ENCODE results near the gene RHBDD1. TPM values are rescaled to one million over a fixed set of nuclear protein-coding genes. Genes with fewer than 3 reads are reported as not detected.
A peak's percentile ranks its signal among the peaks of the same experiment; 100 is the strongest.

The RHBDD1 gene
- total RNA-seq (10 to 100 TPM; 22.6 to 45.8 TPM), polyA plus RNA-seq (1 to 10 TPM; 8.5 to 9.6 TPM)

- peaks cover 0 to 3% (median 0%) of the 10 kb centered on the region in 4 donors for H3K36me3 ChIP-seq (ENCODE audit: control insufficient read depth in 4 of 4, insufficient read depth in 3 of 4, low read depth in 1 of 4, low read length in 3 of 4)
- peak; percentile 93 for DNase-seq (ENCODE audit: low spot score)
- H3K4me1 ChIP-seq (ENCODE audit: control insufficient read depth in 4 of 4, insufficient read depth in 4 of 4, low read length in 3 of 4) = peaks cover 4 to 18% (median 9%) of the 10 kb centered on the region in 4 donors
- no peaks in the 10 kb centered on the region for H3K9me3 ChIP-seq (ENCODE audit: control insufficient read depth in 4 of 4, low read length in 3 of 4)
- WGBS = under 1% methylated on average over 75 of the region's 75 CpGs
- peak within 1 kb of the TSS; percentile 94 to 98 for H3K9ac ChIP-seq (ENCODE audit: low read depth in 1 of 2, low read length in 2 of 2)
- H3K4me3 ChIP-seq (ENCODE audit: low read depth in 1 of 3, low read length in 3 of 3) = peak within 1 kb of the TSS; percentile 76 to 87 (median 77)
- peak in 1 of 2 donors; percentile 44 for TF ChIP-seq RXRA (IDR thresholded peaks at IDR 0.05)
- peak; percentile 20 to 68 for TF ChIP-seq HNF4A (conservative IDR thresholded peaks at IDR 0.05)
- peak; percentile 70 for TF ChIP-seq REST (IDR thresholded peaks at IDR 0.05)
- TF ChIP-seq MAX (IDR thresholded peaks at IDR 0.05) = peak; percentile 99
- TF ChIP-seq ATF3 (IDR thresholded peaks at IDR 0.05) = peak; percentile 91
- peak in 1 of 2 donors; percentile 72 for TF ChIP-seq GABPA (IDR thresholded peaks at IDR 0.05 in 1 of 2, conservative IDR thresholded peaks at IDR 0.05 in 1 of 2)
- peak; percentile 64 for TF ChIP-seq SP1 (IDR thresholded peaks at IDR 0.05)
- TF ChIP-seq CTCF (IDR thresholded peaks at IDR 0.05; ENCODE audit: low read depth, low read length, missing input control) = no peak
- TF ChIP-seq NR2F2 (IDR thresholded peaks at IDR 0.05) = no peak
- peak in 1 of 2 donors; percentile 41 for TF ChIP-seq EGR1 (IDR thresholded peaks at IDR 0.05; ENCODE audit: low read depth in 2 of 2)
- no peak for TF ChIP-seq ZBTB33 (IDR thresholded peaks at IDR 0.05)
- no peak for TF ChIP-seq YY1 (IDR thresholded peaks at IDR 0.05)
- no peak for TF ChIP-seq HNF4G (IDR thresholded peaks at IDR 0.05)
- TF ChIP-seq TAF1 (conservative IDR thresholded peaks at IDR 0.05) = peak; percentile 53
- peak; percentile 27 for TF ChIP-seq FOXA1 (IDR thresholded peaks at IDR 0.05)
- TF ChIP-seq FOXA2 (IDR thresholded peaks at IDR 0.05) = no peak
- TF ChIP-seq RAD21 (IDR thresholded peaks at IDR 0.05) = peak in 1 of 2 donors; percentile 1
- no peak for TF ChIP-seq JUND (IDR thresholded peaks at IDR 0.05)
- peak within 1 kb of the TSS; percentile 99 to 100 for H3K27ac ChIP-seq (ENCODE audit: low read depth in 1 of 2, low read length in 2 of 2)
- no peaks in the 10 kb centered on the region for H3K27me3 ChIP-seq (ENCODE audit: control insufficient read depth in 4 of 4, insufficient read depth in 4 of 4, low read length in 3 of 4)
Measured at GRCh38 chr2:226835796-226836547, at the start of gene RHBDD1. RHBDD1 (plus strand) TSS chr2:226836054; CDS start chr2:226864694, 28,640 bp downstream.

Data from liver (tissue), 9 donors.